Activated T-cell treated with anti-CD3 and anti-CD28 coated beads for 48 hours (primary cell): ENCODE measurements around the gene BTN1A1.
"Not testable (repeated sequence)": the region's sequence is repeated elsewhere in the genome, so short reads cannot be mapped to it uniquely, and the experiment has no call there.

Source experiments
- DNase-seq: peaks from one replicate; pipeline ENCODE4 v3.0.0-alpha.2; 2020; ENCODE audit warnings: low read depth

Gene BTN1A1, protein sequence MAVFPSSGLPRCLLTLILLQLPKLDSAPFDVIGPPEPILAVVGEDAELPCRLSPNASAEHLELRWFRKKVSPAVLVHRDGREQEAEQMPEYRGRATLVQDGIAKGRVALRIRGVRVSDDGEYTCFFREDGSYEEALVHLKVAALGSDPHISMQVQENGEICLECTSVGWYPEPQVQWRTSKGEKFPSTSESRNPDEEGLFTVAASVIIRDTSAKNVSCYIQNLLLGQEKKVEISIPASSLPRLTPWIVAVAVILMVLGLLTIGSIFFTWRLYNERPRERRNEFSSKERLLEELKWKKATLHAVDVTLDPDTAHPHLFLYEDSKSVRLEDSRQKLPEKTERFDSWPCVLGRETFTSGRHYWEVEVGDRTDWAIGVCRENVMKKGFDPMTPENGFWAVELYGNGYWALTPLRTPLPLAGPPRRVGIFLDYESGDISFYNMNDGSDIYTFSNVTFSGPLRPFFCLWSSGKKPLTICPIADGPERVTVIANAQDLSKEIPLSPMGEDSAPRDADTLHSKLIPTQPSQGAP

DNA sequence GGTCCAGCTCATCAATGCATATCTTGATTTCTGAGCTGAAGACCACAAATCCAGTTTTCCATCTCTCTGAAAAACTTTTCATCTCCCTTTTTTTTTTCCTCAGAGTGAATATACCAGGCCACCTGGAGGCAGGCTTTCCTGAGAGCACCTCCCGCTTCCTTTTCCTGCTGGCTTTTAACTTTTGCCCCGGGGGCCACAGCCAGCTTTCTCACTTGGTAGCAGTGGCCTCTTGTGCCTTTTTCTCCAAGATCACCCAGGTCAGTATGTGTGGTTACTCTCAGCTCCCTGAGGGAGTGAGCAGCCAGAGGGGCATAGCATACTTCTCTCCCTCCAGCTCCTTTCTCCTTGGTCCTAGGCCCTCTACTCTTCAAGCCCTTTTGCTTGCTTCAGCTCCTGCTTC is at the start of gene BTN1A1:
Gene BTN1A1, plus strand, starts transcription at position 202 of the 400 bp plus-strand sequence. CDS start 984 bp downstream, outside the sequence.
- DNase-seq: no peak

DNA sequence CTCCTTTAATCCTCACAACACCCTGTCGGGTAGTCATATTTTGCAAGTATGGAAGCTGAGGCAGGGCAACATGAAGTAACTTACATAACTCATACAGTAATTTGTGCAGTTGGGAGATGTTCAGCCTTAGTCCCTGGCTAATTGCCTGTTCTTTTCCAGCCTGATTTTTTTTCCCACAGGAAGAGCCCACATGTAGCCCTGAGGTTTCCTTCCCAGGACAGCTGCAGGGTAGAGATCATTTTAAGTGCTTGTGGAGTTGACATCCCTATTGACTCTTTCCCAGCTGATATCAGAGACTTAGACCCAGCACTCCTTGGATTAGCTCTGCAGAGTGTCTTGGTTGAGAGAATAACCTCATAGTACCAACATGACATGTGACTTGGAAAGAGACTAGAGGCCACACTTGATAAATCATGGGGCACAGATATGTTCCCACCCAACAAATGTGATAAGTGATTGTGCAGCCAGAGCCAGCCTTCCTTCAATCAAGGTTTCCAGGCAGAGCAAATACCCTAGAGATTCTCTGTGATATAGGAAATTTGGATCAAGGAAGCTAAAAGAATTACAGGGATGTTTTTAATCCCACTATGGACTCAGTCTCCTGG is 47.4 kb upstream of the BTN1A1 start:
- DNase-seq: no peak

GRCh38 chr6:26454631-26455030 is 45.5 kb upstream of the BTN1A1 start:
- no peak for DNase-seq

DNA sequence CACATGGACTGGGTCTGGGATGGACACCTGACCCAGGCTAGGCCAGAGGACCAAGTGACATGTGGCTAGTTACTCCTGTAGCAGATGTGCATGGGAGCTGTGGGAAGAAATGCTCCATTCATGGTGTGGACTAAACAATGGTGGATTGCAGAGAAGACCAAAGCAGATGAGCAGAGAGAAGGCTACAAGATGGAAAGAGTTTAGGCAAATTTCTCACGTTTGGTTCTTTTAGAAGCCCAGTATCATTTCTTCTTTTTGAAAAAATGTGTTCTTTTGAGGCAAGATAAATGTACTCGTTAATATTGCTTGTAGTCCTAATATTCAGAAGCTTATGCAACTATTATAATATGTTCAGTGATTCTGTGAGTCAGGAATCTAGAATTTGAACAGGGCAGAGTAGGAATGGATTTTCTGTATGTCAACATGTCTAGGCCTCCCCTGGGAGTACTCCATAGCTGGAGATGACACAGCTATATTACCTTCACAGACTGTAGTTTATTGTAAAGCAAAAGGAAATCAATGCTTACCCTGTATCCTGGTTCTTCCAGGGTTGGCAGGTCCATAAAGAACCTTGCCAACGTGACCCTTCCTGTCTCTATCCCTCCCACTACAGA is 44.6 kb upstream of the BTN1A1 start:
- DNase-seq: no peak

DNA sequence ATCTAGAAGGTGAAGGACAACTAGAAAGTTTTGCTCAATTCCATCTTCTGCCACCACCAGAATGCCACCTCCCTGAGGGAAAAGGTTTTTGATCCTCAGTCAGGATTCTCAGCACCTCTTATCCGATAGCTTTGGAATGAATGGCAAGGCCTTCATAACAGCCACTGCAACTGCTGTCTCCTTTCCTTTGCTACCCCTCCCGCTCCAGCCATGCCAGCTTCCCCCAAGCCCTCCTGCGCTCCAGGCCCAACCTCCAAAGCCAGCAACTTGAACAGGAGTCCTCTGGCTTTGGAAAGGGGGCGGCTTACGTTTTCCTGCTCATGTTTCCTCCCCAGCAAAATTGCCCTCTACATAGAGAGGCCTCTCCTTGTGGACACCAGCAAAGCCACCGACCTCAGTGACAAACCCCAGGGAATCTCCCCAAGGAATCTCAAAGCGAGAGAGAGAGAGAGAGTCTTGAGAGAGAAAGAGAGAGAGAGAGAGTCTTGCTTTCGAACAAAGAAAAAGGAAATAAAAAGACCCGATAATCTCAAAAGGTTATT is 42.8 kb upstream of the BTN1A1 start:
- DNase-seq: no peak

DNA sequence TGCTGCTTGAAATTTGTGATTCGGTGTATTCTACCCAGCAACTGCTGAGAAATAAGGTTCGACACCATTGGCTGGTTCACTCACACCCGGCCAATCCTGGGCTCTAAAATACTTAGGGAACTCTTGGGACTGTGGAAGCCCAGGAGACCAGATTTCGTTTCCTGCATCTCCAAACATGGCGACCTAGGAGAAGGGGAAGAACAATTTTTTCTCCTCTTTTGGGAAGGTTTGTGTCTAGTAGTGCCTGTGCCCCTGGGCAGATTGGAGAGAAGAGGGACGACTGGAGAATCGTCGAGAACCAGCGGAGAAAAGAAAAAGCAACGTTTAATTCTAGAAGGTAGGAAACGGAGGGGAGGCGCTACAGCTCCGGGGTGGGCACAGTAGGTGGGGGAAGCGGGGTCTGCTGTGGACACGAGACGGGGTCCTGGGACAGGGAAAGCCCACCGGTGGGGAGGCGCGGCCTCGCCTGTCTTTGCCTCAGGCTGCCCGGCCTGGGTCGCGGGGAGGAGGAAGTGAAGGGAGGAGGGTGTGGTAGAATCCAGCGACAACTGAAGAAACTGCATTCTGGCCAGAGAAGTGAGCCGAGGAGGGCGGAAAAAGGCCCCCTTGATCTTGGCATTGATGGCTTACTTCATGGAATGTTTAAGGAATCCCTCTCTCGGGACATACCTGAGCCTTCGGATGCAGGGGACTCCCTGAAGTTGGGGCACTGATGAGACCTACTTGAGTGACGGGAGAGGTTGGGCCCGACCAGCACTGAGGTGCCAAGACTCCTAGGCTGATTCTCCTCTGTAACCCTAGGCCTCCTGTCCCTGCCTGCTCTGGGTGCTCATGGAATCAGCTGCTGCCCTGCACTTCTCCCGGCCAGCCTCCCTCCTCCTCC is 42.1 kb upstream of the BTN1A1 start, which contains the start of gene BTN2A1:
Gene BTN2A1, plus strand, starts transcription at position 150 of the 883 bp plus-strand sequence. Its CDS starts 682 bp downstream, at position 832.
- DNase-seq: peak; percentile 56

DNA sequence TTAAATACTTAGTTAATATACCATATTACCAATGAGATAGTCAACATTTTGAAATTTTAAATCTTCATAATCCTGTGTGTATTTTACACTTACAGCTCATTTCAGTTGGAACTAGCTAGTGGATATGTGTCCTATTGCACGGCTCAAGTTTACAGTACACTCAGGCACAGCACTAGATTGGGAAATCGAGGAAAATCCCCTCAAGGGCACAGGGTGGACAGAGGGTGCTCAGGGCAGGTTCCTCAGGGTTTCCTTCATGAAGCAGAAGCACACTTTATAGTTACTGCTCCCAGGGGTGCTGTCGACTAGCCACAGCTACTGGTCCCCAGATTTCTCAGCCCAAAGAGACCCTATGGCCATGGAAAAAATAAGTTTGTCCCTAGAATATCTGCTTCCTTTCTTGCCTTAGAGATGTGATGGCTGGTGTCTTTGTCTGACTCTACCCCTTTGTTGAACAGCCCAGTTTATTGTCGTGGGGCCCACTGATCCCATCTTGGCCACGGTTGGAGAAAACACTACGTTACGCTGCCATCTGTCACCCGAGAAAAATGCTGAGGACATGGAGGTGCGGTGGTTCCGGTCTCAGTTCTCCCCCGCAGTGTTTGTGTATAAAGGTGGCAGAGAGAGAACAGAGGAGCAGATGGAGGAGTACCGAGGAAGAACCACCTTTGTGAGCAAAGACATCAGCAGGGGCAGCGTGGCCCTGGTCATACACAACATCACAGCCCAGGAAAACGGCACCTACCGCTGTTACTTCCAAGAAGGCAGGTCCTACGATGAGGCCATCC is 40.9 kb upstream of the BTN1A1 start:
- DNase-seq: no peak

GRCh38 chr6:26461353-26461752 is 38.8 kb upstream of the BTN1A1 start:
- DNase-seq: not testable (repeated sequence)

DNA sequence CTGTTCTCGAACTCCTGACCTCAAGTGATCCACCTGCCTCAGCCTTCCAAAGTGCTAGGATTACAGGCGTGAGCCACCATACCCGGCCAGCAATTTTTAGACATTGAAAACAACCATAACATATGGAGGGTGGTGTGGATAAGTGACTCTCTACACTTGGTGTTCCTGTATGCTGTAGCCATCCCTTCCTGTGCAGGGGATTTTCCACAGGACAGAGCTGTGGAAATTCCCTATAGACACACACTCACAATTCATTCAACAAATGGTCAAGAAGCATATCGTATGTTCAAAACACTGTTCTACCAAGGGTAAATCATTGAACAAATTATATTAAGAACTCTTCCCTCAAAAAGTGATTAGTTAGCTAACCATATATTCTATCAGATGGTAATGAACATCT is 36.1 kb upstream of the BTN1A1 start:
- DNase-seq: no peak

- no peak for DNase-seq
These were observed 35.5 kb upstream of the BTN1A1 start for GRCh38 chr6:26464416-26465131.

DNA sequence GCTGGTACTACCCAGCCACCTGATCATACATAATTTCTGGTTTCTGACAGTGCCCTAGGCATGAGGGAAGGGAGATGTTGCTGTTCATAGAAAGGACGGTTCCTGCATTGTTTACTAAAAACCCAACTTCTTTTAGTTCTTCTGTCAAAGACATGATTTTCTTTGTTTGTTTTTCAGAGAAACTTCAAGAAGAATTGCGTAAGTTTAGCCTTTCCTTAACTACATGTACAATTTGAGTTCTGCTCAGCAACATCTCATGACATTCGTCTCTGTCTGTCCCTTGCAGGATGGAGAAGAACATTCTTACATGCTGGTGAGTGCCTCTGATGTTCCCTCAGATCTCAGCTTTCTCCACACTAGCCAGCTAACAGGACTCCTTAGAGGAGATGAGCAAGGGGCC is 34.3 kb upstream of the BTN1A1 start:
- no peak for DNase-seq

DNA sequence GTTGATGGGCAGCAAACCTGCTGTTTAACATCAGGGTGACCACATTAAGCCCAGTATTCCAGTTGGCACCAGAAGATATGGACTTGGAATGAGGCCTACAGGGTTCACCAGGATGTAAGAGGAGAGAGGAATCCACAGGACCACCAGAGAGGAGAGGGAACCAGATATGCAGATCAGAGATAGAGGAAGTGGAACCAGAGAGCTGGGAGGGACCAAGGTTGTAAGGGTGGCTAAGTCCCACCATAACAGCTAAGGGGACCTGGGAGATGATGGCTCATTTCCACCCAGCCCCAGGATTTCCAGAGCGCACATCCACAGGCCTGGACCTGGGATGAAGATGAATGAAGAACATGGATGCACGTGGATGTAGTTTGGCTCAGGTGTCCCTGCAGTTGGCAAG is 31.3 kb upstream of the BTN1A1 start:
- no peak for DNase-seq

DNA sequence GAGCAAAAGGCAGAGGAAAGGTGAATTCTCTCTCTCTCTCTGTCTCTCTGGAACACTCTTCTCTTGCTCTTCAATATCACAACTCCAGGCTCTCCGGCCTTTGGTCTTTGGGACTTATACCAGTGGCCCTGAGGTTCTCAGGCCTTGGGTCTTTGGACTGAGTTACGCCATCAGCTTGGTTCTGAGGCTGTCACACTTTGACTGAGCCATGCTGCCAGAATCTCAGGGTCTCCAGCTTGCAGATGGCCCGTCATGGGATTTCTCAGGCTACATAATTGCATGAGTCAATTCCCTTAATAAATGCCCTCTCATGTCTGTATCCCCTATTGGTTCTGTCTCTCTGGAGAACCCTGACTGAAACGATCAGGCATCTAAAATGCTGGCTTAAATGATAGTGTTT is 29.5 kb upstream of the BTN1A1 start:
- DNase-seq: no peak

- no peak for DNase-seq
These were observed 28.1 kb upstream of the BTN1A1 start for GRCh38 chr6:26471970-26472369.

- DNase-seq: no peak
These were observed 27.4 kb upstream of the BTN1A1 start for GRCh38 chr6:26472549-26473290.

DNA sequence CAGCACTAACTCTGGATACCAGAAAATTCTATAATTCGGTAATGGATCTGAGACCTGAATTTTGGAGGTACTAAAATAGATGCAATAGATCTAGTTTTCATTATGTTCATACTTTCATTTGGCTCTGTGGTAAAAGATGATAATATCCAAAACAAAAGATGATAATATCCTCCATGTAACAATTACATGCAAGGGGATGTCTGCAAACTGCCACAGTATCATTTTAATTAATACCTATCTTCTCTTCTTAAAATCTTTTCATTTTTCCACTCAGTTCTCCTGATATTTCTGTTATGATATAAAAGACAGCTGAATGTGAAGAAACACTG is 26.7 kb upstream of the BTN1A1 start:
- no peak for DNase-seq

GRCh38 chr6:26473758-26474438 is 26.2 kb upstream of the BTN1A1 start:
- peak; percentile 59 for DNase-seq

GRCh38 chr6:26474439-26474881 is 25.6 kb upstream of the BTN1A1 start:
- no peak for DNase-seq
